Body of pancreas (tissue), 4 donors: Measurements from ENCODE around the gene CCN6.

Source experiments
- CTCF ChIP-seq, 7 experiments: fragments of 450-650 bp in 4 of 7; fragments of 200-600 bp in 3 of 7; sonication (generic) in 3 of 7; IDR thresholded peaks; one replicate each; pipeline ENCODE4 v1.5.1; 2016 to 2019; ENCODE audit warnings: antibody characterized with exemption in 7 of 7
- POLR2A ChIP-seq, 3 donors: fragments of 450-650 bp; IDR thresholded peaks; one replicate each; pipeline ENCODE4 v1.6.1; 2016; ENCODE audit warnings: antibody characterized with exemption in 3 of 3, mild to moderate bottlenecking in 2 of 3

GRCh38 chr6:112030206-112030960 lies 23.5 kb upstream of the CCN6 start:
- TF ChIP-seq CTCF (IDR thresholded peaks at IDR 0.05) (no peak), POLR2A (IDR thresholded peaks at IDR 0.05) (no peak)
